Fibroblast of pulmonary artery (primary cell): ENCODE results near the gene SHROOM3.

ENCODE experiments used
- DNase-seq: peaks from one replicate; pipeline ENCODE4 v3.0.0-alpha.2; 2010; ENCODE audit warnings: low read depth
- H3K4me3 ChIP-seq: replicated peaks from 2 replicates; pipeline ENCODE4 v1.5.1; 2011; ENCODE audit warnings: low read depth, mild to moderate bottlenecking, control low read depth, low read length, moderate library complexity
- TF ChIP-seq, protein P1 (sequence below): IDR thresholded peaks from 2 replicates; pipeline ENCODE4 v1.5.1; 2011; ENCODE audit warnings: mild to moderate bottlenecking, control low read depth, low read length, inconsistent platforms; ENCODE audit errors: missing control alignments

SHROOM3 gene

DNA sequence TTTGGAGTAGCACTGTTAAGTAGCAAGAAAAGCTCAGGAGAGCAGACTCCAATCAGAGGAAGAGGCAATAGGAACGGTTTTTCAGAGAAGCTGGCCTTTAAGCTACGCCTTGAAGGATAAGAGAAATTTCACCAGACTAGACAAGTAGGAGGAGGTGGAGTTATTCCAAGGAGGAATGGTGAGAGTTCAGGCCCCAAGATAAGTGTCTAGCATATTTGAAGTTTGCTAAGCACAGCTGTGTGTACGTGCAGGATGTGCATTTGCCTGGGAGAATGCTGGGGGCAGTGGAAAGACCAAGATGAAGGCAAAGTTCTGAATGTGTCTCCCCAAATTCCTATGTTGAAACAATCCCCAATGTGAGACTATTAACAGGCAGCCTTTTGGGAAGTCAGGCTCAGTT is 371.3 kb downstream of the SHROOM3 start:
- no peak overlapping the region for H3K4me3 ChIP-seq
- TF ChIP-seq, protein P1, sequence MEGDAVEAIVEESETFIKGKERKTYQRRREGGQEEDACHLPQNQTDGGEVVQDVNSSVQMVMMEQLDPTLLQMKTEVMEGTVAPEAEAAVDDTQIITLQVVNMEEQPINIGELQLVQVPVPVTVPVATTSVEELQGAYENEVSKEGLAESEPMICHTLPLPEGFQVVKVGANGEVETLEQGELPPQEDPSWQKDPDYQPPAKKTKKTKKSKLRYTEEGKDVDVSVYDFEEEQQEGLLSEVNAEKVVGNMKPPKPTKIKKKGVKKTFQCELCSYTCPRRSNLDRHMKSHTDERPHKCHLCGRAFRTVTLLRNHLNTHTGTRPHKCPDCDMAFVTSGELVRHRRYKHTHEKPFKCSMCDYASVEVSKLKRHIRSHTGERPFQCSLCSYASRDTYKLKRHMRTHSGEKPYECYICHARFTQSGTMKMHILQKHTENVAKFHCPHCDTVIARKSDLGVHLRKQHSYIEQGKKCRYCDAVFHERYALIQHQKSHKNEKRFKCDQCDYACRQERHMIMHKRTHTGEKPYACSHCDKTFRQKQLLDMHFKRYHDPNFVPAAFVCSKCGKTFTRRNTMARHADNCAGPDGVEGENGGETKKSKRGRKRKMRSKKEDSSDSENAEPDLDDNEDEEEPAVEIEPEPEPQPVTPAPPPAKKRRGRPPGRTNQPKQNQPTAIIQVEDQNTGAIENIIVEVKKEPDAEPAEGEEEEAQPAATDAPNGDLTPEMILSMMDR = no peak
- DNase-seq = peak; percentile 55

DNA sequence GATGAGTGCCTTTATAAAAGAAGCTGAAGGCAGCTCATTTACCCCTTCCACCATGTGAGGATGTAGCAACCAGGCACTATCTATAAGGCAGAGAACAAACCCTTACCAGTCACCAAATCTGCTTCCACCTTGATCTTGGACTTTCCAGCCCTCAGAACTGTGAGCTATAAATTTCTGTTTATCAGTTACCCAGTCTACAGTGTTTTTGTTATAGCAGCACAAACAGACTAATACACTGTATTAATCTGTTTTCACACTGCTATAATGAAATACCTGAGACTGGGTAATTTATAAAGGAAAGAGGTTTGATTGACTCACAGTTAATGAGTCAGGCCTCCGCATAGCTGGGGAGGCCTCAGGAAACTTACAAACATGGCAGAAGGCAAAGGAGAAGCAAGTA is 371.7 kb downstream of the SHROOM3 start:
- DNase-seq = no peak
- TF ChIP-seq, protein P1 = no peak
- H3K4me3 ChIP-seq = no peak overlapping the region

DNA sequence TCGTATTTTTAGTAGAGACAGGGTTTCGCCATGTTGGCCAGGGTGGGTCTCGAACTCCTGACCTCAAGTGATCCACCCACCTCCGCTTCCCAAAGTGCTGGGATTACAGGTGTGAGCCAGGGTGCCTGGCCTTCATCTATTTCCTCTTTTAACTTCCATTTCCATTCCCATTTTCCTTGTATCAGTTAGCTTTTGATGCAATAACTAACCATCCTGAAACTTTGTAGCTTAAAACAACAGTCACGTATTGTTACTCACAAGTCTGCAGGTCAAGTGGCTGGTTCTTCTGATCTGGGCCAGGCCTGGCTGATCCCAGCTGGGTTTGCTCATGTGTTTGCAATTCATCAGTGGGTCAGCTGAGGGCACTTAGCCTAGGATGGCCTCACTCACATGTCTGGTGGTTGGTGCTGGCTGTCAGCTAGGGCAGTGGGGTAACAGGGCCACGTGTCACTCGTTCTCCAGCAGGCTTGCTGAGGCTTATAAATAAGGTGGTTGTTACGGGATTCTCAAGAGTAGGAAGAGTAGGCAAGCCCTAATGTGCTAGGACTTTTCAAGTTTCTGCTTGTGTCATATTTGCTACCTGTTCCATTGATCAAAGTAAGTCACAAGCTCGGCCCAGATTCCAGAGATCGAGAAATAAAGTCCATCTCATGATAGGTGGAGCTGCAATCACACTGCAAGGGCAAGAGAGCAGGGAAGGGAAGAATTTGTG is 374.7 kb downstream of the SHROOM3 start:
- H3K4me3 ChIP-seq = no peak overlapping the region
- TF ChIP-seq, protein P1 = no peak
- no peak for DNase-seq

DNA sequence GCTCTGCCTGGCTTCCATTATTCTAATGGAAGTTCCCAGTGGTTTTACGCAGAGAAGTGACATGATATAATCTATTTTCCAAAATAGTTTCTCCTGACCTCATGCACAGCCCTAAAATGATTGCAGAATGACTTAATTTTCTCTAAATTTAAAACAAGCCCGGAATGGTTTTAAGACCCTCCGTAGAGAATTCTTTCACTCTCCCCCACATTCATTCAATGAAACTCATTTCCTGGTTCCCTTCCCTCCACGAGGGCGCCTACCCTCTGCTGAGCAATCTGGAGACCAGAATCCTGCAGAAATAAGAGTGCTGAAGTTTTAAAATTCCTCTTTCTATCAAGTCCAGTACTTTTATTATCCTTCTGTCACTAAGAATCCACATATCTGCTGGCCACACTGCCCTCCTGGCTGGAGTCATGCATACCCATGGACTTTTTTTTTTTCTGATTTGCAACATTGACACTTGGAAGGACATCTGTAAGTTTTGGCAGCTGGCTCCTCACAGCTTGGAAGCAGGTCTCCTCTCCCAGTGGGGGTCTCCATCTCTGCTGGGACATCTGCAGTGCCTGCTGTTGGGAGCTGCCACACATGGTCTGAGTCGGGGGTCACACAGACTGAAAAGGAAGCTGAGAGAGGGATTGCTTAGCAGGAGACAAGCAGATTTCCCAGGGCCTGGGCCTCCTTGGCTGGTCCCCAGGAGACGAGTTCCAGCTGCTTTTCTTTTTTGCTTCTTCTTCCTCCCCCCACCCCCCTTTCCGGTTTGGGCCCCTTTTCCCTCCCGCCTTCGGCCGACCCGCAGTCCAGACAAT is 376.8 kb downstream of the SHROOM3 start:
- H3K4me3 ChIP-seq = no peak overlapping the region
- TF ChIP-seq, protein P1 = no peak
- DNase-seq = peak; percentile 79

DNA sequence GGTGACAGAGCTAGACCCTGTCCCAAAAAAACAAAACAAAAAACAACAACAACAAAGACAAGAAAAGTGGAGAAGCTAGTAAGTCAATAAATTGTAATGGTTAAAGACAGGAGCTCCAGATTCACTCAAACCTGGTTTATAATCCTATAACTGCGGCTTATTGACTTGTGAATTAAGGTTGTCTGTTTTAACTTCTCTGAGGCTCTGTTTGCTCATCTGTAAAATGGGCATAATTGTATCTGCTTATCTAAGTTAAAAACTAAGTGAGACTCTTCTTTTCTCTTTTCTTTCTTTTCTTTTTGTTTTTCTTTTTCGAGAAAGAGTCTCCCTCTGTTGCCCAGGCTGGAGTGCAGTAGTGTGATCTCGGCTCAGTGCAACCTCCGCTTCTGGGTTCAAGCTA is 378.0 kb downstream of the SHROOM3 start:
- DNase-seq = no peak
- TF ChIP-seq, protein P1 = no peak
- H3K4me3 ChIP-seq = no peak overlapping the region

DNA sequence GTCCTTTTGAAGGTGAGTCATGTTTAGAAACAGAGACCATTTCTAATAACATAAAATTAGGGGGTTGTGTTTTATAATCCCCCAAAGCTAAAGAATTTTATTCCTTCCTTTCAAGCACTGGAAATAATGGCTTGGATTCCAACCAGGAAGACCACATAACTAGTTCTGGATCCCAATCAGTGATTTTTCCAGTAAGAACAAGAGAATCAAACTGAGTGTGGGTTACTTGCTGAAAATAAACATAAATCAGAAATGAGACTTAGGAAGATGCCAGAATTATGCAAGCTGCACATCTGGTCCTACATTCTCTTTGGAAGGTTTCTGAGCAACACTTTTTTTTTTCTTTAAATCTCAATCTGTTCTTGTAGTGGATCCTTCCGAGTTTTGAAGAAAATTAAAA is 386.6 kb downstream of the SHROOM3 start:
- DNase-seq = no peak
- TF ChIP-seq, protein P1 = no peak
- no peak overlapping the region for H3K4me3 ChIP-seq
